HEK293 (cell line): Measurements from ENCODE around the gene ZNF24.

Experiments used
- EGR2 ChIP-seq: fragments of 450-650 bp; formaldehyde crosslinking; IDR thresholded peaks from 2 replicates; pipeline ENCODE4 v1.5.1; 2016; ENCODE audit warnings: low read depth, missing biosample characterization, missing genetic modification characterization
- GLIS2 ChIP-seq: fragments of 450-650 bp; formaldehyde crosslinking; IDR thresholded peaks from 2 replicates; pipeline ENCODE4 v1.5.1; 2016; ENCODE audit warnings: missing biosample characterization, missing genetic modification characterization
- KLF1 ChIP-seq: fragments of 450-650 bp; formaldehyde crosslinking; IDR thresholded peaks from 2 replicates; pipeline ENCODE4 v1.5.1; 2016; ENCODE audit warnings: missing biosample characterization, missing genetic modification characterization
- PRDM1 ChIP-seq: fragments of 450-650 bp; formaldehyde crosslinking; IDR thresholded peaks from 2 replicates; pipeline ENCODE4; 2016; ENCODE audit warnings: missing biosample characterization, missing genetic modification characterization
- SP2 ChIP-seq: fragments of 450-650 bp; formaldehyde crosslinking; IDR thresholded peaks from 2 replicates; pipeline ENCODE4 v1.5.1; 2016; ENCODE audit warnings: missing biosample characterization, missing genetic modification characterization
- SP7 ChIP-seq: fragments of 450-650 bp; formaldehyde crosslinking; IDR thresholded peaks from 2 replicates; pipeline ENCODE4 v1.5.1; 2016; ENCODE audit warnings: missing biosample characterization, missing genetic modification characterization
- YY2 ChIP-seq: fragments of 450-650 bp; formaldehyde crosslinking; IDR thresholded peaks from 2 replicates; pipeline ENCODE4 v1.5.1; 2016; ENCODE audit warnings: missing biosample characterization, missing genetic modification characterization
- ZBTB48 ChIP-seq: fragments of 450-650 bp; formaldehyde crosslinking; IDR thresholded peaks from 2 replicates; pipeline ENCODE4 v1.5.1; 2016; ENCODE audit warnings: missing biosample characterization, missing genetic modification characterization
- ZFP3 ChIP-seq: fragments of 450-650 bp; formaldehyde crosslinking; IDR thresholded peaks from 2 replicates; pipeline ENCODE4 v1.5.1; 2016; ENCODE audit warnings: low read depth, missing biosample characterization, missing genetic modification characterization
- ZFP37 ChIP-seq: fragments of 450-650 bp; formaldehyde crosslinking; IDR thresholded peaks from 2 replicates; pipeline ENCODE4 v1.5.1; 2016; ENCODE audit warnings: missing biosample characterization, missing genetic modification characterization
- ZFP69B ChIP-seq: fragments of 450-650 bp; formaldehyde crosslinking; IDR thresholded peaks from 2 replicates; pipeline ENCODE4 v1.5.1; 2016; ENCODE audit warnings: missing biosample characterization, missing genetic modification characterization
- ZNF112 ChIP-seq: fragments of 450-650 bp; formaldehyde crosslinking; IDR thresholded peaks from 2 replicates; pipeline ENCODE4 v1.5.0; 2017; ENCODE audit warnings: missing biosample characterization, missing genetic modification characterization
- ZNF174 ChIP-seq: fragments of 450-650 bp; formaldehyde crosslinking; IDR thresholded peaks from 2 replicates; pipeline ENCODE4 v1.5.0; 2017; ENCODE audit warnings: missing biosample characterization, mild to moderate bottlenecking, missing genetic modification characterization
- ZNF223 ChIP-seq: fragments of 450-650 bp; formaldehyde crosslinking; IDR thresholded peaks from 2 replicates; pipeline ENCODE4 v1.5.1; 2016; ENCODE audit warnings: missing biosample characterization, missing genetic modification characterization
- ZNF335 ChIP-seq: fragments of 450-650 bp; formaldehyde crosslinking; conservative IDR thresholded peaks from 2 replicates; pipeline ENCODE4 v1.5.1; 2016; ENCODE audit warnings: missing biosample characterization, missing genetic modification characterization
- ZNF350 ChIP-seq: fragments of 450-650 bp; formaldehyde crosslinking; IDR thresholded peaks from 2 replicates; pipeline ENCODE4 v1.5.0; 2017; ENCODE audit warnings: missing biosample characterization, mild to moderate bottlenecking, missing genetic modification characterization
- ZNF391 ChIP-seq: fragments of 450-650 bp; formaldehyde crosslinking; IDR thresholded peaks from 2 replicates; pipeline ENCODE4 v1.5.1; 2016; ENCODE audit warnings: low read depth, missing biosample characterization, missing genetic modification characterization, borderline replicate concordance
- ZNF394 ChIP-seq: fragments of 450-650 bp; formaldehyde crosslinking; IDR thresholded peaks from 2 replicates; pipeline ENCODE4 v1.5.1; 2016; ENCODE audit warnings: missing biosample characterization, missing genetic modification characterization, mild to moderate bottlenecking, moderate library complexity, borderline replicate concordance
- ZNF555 ChIP-seq: fragments of 450-650 bp; formaldehyde crosslinking; conservative IDR thresholded peaks from 2 replicates; pipeline ENCODE4 v1.5.1; 2017; ENCODE audit warnings: missing biosample characterization, mild to moderate bottlenecking, missing genetic modification characterization, inconsistent platforms
- ZNF558 ChIP-seq: fragments of 450-650 bp; formaldehyde crosslinking; IDR thresholded peaks from 2 replicates; pipeline ENCODE4 v1.5.1; 2016; ENCODE audit warnings: missing biosample characterization, missing genetic modification characterization
- ZNF585B ChIP-seq: fragments of 450-650 bp; formaldehyde crosslinking; IDR thresholded peaks from 2 replicates; pipeline ENCODE4 v1.5.1; 2016; ENCODE audit warnings: missing biosample characterization, missing genetic modification characterization
- ZNF610 ChIP-seq: fragments of 450-650 bp; formaldehyde crosslinking; IDR thresholded peaks from 2 replicates; pipeline ENCODE4 v1.5.1; 2016; ENCODE audit warnings: missing biosample characterization, missing genetic modification characterization, borderline replicate concordance
- ZNF654 ChIP-seq: fragments of 450-650 bp; formaldehyde crosslinking; IDR thresholded peaks from 2 replicates; pipeline ENCODE4 v1.5.1; 2016; ENCODE audit warnings: low read depth, missing biosample characterization, missing genetic modification characterization
- ZNF76 ChIP-seq: fragments of 450-650 bp; formaldehyde crosslinking; IDR thresholded peaks from 2 replicates; pipeline ENCODE4; 2016; ENCODE audit warnings: low read depth, missing biosample characterization, missing genetic modification characterization, borderline replicate concordance
- TF ChIP-seq, protein P1 (sequence below): fragments of 450-650 bp; formaldehyde crosslinking; IDR thresholded peaks from 2 replicates; pipeline ENCODE4 v1.5.1; 2016; ENCODE audit warnings: missing biosample characterization, missing genetic modification characterization
- TF ChIP-seq, protein P2 (sequence below): fragments of 450-650 bp; formaldehyde crosslinking; IDR thresholded peaks from 2 replicates; pipeline ENCODE4 v1.5.1; 2017; ENCODE audit warnings: missing biosample characterization, missing genetic modification characterization
- TF ChIP-seq, protein P3 (sequence below): fragments of 450-650 bp; formaldehyde crosslinking; IDR thresholded peaks from 2 replicates; pipeline ENCODE4 v1.5.1; 2016; ENCODE audit warnings: missing biosample characterization, missing genetic modification characterization
- TF ChIP-seq, protein P4 (sequence below): fragments of 450-650 bp; formaldehyde crosslinking; IDR thresholded peaks from 2 replicates; pipeline ENCODE4 v1.5.1; 2016; ENCODE audit warnings: missing biosample characterization, missing genetic modification characterization

ZNF24 gene

DNA sequence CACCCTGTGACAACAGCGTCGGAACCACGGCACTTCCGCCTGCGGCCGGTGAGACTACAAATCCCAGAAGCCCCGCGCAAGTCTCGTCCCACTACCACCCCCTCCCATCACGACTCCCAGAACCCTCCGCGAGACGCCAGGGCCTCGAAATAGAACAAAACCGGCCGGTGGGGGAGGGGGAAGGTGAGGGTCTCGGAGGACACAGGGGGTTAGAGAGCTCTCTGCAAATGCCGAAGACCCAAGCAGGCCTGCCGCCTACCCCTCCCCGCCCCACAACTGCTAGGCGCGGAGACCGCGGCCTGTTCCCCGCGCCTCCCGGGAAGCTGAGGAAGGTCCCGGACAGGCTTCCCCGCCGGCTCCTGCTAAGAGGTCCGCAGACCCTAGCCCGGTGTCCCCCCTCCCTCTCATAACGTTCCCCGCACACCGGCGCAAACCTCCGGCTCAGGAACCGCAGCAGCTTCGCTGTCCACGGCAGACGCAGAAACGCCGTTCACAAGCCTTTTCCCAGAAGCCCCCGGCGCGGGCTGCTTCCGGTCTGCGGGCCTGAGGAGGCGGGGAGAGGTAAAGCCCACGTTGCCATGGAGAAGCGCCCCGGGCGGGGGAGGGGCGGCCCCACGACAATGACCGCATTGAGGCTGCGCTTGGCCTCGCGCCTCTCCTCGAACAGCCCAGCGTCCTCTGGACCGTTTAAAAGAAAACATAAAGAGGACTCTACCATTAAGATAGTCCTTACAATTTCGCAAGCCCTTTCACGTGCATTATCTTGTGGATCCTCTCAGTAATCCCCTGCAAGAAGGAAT is at the start of gene ZNF24 (continued):
- peak; percentile 73 for TF ChIP-seq GLIS2
- no peak for TF ChIP-seq ZNF112 (tag by site-specific recombination)
- no peak for TF ChIP-seq ZNF223
- TF ChIP-seq, protein P1, sequence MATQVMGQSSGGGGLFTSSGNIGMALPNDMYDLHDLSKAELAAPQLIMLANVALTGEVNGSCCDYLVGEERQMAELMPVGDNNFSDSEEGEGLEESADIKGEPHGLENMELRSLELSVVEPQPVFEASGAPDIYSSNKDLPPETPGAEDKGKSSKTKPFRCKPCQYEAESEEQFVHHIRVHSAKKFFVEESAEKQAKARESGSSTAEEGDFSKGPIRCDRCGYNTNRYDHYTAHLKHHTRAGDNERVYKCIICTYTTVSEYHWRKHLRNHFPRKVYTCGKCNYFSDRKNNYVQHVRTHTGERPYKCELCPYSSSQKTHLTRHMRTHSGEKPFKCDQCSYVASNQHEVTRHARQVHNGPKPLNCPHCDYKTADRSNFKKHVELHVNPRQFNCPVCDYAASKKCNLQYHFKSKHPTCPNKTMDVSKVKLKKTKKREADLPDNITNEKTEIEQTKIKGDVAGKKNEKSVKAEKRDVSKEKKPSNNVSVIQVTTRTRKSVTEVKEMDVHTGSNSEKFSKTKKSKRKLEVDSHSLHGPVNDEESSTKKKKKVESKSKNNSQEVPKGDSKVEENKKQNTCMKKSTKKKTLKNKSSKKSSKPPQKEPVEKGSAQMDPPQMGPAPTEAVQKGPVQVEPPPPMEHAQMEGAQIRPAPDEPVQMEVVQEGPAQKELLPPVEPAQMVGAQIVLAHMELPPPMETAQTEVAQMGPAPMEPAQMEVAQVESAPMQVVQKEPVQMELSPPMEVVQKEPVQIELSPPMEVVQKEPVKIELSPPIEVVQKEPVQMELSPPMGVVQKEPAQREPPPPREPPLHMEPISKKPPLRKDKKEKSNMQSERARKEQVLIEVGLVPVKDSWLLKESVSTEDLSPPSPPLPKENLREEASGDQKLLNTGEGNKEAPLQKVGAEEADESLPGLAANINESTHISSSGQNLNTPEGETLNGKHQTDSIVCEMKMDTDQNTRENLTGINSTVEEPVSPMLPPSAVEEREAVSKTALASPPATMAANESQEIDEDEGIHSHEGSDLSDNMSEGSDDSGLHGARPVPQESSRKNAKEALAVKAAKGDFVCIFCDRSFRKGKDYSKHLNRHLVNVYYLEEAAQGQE (tag by site-specific recombination), result peak; percentile 64
- TF ChIP-seq, protein P2, sequence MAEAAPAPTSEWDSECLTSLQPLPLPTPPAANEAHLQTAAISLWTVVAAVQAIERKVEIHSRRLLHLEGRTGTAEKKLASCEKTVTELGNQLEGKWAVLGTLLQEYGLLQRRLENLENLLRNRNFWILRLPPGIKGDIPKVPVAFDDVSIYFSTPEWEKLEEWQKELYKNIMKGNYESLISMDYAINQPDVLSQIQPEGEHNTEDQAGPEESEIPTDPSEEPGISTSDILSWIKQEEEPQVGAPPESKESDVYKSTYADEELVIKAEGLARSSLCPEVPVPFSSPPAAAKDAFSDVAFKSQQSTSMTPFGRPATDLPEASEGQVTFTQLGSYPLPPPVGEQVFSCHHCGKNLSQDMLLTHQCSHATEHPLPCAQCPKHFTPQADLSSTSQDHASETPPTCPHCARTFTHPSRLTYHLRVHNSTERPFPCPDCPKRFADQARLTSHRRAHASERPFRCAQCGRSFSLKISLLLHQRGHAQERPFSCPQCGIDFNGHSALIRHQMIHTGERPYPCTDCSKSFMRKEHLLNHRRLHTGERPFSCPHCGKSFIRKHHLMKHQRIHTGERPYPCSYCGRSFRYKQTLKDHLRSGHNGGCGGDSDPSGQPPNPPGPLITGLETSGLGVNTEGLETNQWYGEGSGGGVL (tag by site-specific recombination), result peak; percentile 79
- no peak for TF ChIP-seq ZNF558 (tag by site-specific recombination)
- peak; percentile 46; the same call in 1 of the 2 replicates for TF ChIP-seq ZBTB48
- TF ChIP-seq, protein P3, sequence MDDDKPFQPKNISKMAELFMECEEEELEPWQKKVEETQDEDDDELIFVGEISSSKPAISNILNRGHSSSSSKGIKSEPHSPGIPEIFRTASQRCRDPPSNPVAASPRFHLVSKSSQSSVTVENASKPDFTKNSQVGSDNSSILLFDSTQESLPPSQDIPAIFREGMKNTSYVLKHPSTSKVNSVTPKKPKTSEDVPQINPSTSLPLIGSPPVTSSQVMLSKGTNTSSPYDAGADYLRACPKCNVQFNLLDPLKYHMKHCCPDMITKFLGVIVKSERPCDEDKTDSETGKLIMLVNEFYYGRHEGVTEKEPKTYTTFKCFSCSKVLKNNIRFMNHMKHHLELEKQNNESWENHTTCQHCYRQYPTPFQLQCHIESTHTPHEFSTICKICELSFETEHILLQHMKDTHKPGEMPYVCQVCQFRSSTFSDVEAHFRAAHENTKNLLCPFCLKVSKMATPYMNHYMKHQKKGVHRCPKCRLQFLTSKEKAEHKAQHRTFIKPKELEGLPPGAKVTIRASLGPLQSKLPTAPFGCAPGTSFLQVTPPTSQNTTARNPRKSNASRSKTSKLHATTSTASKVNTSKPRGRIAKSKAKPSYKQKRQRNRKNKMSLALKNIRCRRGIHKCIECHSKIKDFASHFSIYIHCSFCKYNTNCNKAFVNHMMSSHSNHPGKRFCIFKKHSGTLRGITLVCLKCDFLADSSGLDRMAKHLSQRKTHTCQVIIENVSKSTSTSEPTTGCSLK, result no peak
- TF ChIP-seq ZNF335 (tag by site-specific recombination), result peak; percentile 98
- TF ChIP-seq ZNF391 (tag by site-specific recombination), result 0 out of 2 replicates have a peak, but pooled peaks have one; percentile 45
- TF ChIP-seq KLF1 (tag by site-specific recombination), result 0 out of 2 replicates have a peak, but pooled peaks have one; percentile 56
- TF ChIP-seq, protein P4, sequence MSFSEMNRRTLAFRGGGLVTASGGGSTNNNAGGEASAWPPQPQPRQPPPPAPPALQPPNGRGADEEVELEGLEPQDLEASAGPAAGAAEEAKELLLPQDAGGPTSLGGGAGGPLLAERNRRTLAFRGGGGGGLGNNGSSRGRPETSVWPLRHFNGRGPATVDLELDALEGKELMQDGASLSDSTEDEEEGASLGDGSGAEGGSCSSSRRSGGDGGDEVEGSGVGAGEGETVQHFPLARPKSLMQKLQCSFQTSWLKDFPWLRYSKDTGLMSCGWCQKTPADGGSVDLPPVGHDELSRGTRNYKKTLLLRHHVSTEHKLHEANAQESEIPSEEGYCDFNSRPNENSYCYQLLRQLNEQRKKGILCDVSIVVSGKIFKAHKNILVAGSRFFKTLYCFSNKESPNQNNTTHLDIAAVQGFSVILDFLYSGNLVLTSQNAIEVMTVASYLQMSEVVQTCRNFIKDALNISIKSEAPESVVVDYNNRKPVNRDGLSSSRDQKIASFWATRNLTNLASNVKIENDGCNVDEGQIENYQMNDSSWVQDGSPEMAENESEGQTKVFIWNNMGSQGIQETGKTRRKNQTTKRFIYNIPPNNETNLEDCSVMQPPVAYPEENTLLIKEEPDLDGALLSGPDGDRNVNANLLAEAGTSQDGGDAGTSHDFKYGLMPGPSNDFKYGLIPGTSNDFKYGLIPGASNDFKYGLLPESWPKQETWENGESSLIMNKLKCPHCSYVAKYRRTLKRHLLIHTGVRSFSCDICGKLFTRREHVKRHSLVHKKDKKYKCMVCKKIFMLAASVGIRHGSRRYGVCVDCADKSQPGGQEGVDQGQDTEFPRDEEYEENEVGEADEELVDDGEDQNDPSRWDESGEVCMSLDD (tag by site-specific recombination), result peak; percentile 41; the same call in 1 of the 2 replicates
- TF ChIP-seq SP2 (tag by site-specific recombination), result peak; percentile 61
- TF ChIP-seq ZNF654 (tag by site-specific recombination), result no peak
- TF ChIP-seq ZNF76 (tag by site-specific recombination), result peak; percentile 98
- no peak for TF ChIP-seq ZNF555
- 0 out of 2 replicates have a peak, but pooled peaks have one; percentile 33 for TF ChIP-seq ZNF394
- TF ChIP-seq SP7 (tag by site-specific recombination), result peak; percentile 50; the same call in 1 of the 2 replicates
- no peak for TF ChIP-seq ZFP3
- no peak for TF ChIP-seq ZNF350 (tag by site-specific recombination)
- TF ChIP-seq ZNF610 (tag by site-specific recombination), result 0 out of 2 replicates have a peak, but pooled peaks have one; percentile 29
- TF ChIP-seq EGR2 (tag by site-specific recombination), result peak; percentile 13; the same call in 1 of the 2 replicates
- TF ChIP-seq ZFP69B (tag by site-specific recombination), result 0 out of 2 replicates have a peak, but pooled peaks have one; percentile 13
- 0 out of 2 replicates have a peak, but pooled peaks have one; percentile 7 for TF ChIP-seq PRDM1 (tag by site-specific recombination)
- TF ChIP-seq ZFP37 (tag by site-specific recombination), result peak; percentile 87
- TF ChIP-seq YY2 (tag by site-specific recombination), result peak; percentile 34; the same call in 1 of the 2 replicates
- TF ChIP-seq ZNF174 (tag by site-specific recombination), result no peak
- TF ChIP-seq ZNF585B (tag by site-specific recombination), result no peak
